ENCODE measurements around the gene DNM2. TPM values are rescaled to one million over a fixed set of nuclear protein-coding genes. Genes with fewer than 3 reads are reported as not detected.

Gene DNM2
- total RNA-seq, 6 experiments from 2014 or later: 54.0 to 86.9 (median 68.3) TPM

DNA sequence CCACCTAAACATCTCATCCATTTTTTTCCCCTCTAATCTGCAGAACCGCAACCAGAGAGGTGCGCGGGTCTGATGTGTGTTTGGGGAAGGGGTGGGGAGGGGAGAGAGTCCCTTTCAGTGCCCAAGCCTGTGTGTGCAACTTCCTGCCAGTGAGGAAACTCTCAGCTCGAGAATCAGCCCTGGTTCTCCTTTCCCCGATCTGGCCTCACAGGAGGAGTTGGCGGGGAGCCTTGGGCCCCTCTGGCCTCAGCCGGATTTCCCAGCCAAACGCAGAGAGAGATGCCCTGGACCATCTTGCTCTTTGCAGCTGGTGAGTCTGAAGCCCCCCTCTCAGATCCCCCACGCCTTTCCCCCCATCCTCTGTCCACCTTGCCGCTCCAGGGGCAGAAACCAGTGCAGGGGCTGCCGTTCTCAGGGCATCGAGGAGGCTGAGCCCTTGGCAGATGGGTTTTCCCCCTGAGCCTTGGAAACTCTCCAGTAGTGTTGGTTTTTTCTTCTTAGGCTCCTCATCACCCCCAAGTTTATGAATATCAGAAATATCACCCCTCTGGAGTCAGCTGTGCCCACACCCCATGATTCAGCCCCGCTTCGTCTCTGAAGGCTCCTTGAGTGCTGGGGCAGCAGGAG is 130.5 kb downstream of the DNM2 start, which contains the start of gene C19orf38:
TSS of gene C19orf38 (plus strand) at position 186 of the 627 bp plus-strand sequence. CDS start at position 280, 94 bp downstream.
- 47% methylated on average over 6 of the region's 14 CpGs for WGBS (ENCODE audit: insufficient coverage, low coverage, low lambda C conversion rate, missing lambda C conversion rate)
- no peaks in the 10 kb centered on the region for H3K4me1 ChIP-seq
- peak; percentile 55 to 66 (median 62) for ATAC-seq
- intact Hi-C loops (cut with DNase I): no loop called here
- H3K36me3 ChIP-seq: no peaks in the 10 kb centered on the region
- no peaks in the 10 kb centered on the region for H3K9me3 ChIP-seq
- TF ChIP-seq CTCF (IDR thresholded peaks at IDR 0.05): no peak
- no peak for TF ChIP-seq POLR2A (IDR thresholded peaks at IDR 0.05)
- H3K27ac ChIP-seq: no peak within 1 kb of the TSS
- H3K4me3 ChIP-seq: no peak within 1 kb of the TSS
- DNase-seq: no peak
- no peaks in the 10 kb centered on the region for H3K27me3 ChIP-seq

DNA sequence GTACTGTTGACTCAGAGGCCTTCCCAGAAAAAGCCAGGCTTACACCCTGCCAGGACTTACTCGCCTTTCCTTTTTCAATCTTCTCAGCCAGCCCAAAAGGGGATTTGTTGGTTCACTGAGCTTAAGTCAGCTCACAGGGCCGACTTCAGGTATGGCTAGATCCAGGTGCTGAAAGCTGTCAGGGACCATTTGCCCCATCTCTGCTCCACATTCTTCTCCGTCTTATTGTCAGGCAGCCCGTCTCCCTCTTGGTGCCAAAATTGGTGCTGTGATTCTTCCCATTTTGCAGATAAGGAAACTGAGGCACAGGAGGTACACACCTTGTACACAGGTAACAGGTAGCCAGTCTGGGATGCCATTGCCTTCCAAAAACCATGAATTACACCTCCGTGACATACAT is 132.8 kb downstream of the DNM2 start:
- 58% methylated on average over 3 of the region's 5 CpGs for WGBS (ENCODE audit: insufficient coverage, low coverage, low lambda C conversion rate, missing lambda C conversion rate)
- Histone ChIP-seq H3K9me3 (no peaks in the 10 kb centered on the region), H3K4me1 (no peaks in the 10 kb centered on the region), H3K27me3 (no peaks in the 10 kb centered on the region), H3K36me3 (no peaks in the 10 kb centered on the region), H3K4me3 (no peak overlapping the region), H3K27ac (no peak overlapping the region)
- intact Hi-C loops (cut with DNase I): no loop called here
- DNase-seq: no peak
- TF ChIP-seq CTCF (IDR thresholded peaks at IDR 0.05): no peak
- TF ChIP-seq POLR2A (IDR thresholded peaks at IDR 0.05): no peak
- no peak for ATAC-seq

DNA sequence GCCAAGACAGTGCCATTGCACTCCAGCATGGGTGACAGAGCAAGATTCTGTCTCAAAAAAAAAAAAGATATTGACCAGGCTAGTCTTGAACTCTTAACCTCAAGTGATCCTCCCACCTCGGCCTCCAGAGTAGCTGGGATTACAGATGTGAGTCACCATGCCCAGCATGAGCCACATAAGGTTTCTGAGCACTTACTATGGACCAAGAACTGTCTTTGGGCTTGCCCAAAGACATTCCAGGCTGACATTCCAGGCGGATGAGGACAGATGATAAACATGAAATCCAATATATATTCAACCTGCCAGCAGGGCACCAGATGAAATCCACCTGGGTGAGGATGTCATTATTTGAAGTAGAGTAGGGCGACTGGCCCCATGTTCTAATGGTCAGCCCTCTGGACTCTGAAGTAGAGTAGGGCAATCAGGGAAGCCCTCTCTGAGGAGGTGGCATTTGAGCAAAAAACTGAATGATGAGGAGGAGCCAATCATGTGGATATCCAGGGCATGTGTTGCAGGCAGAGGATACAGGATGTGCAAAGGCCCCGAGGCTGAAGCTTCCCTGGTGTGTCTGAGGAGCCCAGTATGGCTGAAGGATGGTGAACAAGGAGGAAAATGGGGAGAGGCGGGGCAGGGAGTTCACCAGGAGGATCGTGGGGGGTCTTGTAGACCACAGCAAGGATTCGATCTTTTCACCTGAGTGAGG is 134.4 kb downstream of the DNM2 start:
- no peaks in the 10 kb centered on the region for H3K36me3 ChIP-seq
- TF ChIP-seq POLR2A (IDR thresholded peaks at IDR 0.05) (no peak), CTCF (IDR thresholded peaks at IDR 0.05) (no peak)
- H3K4me1 ChIP-seq: no peaks in the 10 kb centered on the region
- ATAC-seq (no peak), DNase-seq (no peak)
- H3K27ac ChIP-seq: no peak overlapping the region
- H3K9me3 ChIP-seq: no peaks in the 10 kb centered on the region
- no peak overlapping the region for H3K4me3 ChIP-seq
- H3K27me3 ChIP-seq: no peaks in the 10 kb centered on the region
- 75% methylated on average over 6 of the region's 7 CpGs for WGBS (ENCODE audit: insufficient coverage, low coverage, low lambda C conversion rate, missing lambda C conversion rate)
- intact Hi-C loops (cut with DNase I): no loop called here

- 17% methylated on average over 1 of the region's 7 CpGs for WGBS (ENCODE audit: insufficient coverage, low coverage, low lambda C conversion rate, missing lambda C conversion rate)
- H3K4me1 ChIP-seq: no peaks in the 10 kb centered on the region
- ATAC-seq (no peak), DNase-seq (no peak)
- TF ChIP-seq CTCF (IDR thresholded peaks at IDR 0.05): no peak
- TF ChIP-seq POLR2A (IDR thresholded peaks at IDR 0.05): no peak
- intact Hi-C loops (cut with DNase I): no loop called here
- H3K9me3 ChIP-seq: no peaks in the 10 kb centered on the region
- H3K27me3 ChIP-seq: no peaks in the 10 kb centered on the region
- H3K4me3 ChIP-seq: no peak overlapping the region
- no peaks in the 10 kb centered on the region for H3K36me3 ChIP-seq
- H3K27ac ChIP-seq: no peak overlapping the region
These were observed 135.1 kb downstream of the DNM2 start for GRCh38 chr19:10852941-10853340.
